ENCODE measurements around the gene ANK3.
A peak's percentile ranks its signal among the peaks of the same experiment; 100 is the strongest.
"Not testable (repeated sequence)": the region's sequence is repeated elsewhere in the genome, so short reads cannot be mapped to it uniquely, and the experiment has no call there.

ANK3 gene

DNA sequence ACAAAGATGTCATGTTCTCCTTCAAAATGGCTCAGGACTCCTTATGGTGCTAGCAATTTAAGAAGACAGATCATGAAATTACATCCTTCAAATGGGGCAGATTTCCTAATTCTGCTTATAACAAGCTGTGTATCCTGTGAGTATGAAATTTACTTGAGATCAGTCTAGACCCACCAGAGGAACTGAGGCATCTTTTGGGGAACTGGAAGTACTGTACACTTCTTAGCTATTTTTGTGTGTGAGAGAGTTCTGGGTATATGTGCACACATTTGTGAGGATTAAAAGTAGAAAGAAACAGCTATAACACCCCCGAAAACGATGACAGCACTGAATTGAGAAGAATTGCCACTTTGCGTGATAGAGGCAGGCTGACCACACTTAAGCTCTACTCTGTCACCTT, 296.4 kb downstream of the ANK3 start:
- DNase-seq (ENCODE audit: low read depth in 2 of 2): no peak

DNA sequence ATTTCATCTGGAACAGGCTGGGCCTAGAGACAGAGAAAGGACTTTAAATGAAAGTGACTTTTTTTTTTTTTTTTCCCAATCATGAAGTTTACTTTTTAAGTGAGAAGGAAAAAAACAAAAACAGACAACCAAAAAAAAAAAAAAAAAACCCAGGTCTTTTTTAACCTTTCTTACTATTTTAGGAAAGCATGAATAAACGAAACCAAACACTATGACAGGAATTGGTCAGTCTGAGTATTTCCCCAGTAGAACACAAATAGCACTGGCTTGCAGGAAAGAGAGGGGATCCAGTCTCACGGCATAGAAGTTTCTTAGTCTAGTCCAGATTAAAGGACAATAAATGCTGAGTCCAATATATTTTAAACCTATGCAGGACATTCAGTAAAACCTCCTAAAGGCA, 302.8 kb downstream of the ANK3 start:
- DNase-seq (ENCODE audit: low read depth in 2 of 2): no peak

DNA sequence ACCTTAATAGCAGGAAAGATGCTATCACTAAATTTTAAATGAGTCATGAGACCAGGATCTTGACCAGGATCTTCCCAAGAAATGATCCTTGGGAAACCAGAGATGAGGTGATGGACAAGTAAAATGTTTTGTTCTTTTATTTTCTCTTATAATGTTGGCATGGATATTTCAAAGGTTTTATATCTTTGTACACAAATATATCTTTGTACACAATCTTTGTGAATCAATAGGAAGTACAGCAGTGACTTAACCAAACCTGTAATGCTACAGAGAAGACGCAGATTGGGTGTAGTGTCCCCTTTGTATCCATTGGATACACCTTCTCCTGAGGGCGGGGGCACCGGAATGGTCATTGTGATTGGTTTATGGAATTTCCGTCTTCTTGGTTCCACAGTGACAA, 303.3 kb downstream of the ANK3 start:
- DNase-seq (ENCODE audit: low read depth in 2 of 2): no peak

DNA sequence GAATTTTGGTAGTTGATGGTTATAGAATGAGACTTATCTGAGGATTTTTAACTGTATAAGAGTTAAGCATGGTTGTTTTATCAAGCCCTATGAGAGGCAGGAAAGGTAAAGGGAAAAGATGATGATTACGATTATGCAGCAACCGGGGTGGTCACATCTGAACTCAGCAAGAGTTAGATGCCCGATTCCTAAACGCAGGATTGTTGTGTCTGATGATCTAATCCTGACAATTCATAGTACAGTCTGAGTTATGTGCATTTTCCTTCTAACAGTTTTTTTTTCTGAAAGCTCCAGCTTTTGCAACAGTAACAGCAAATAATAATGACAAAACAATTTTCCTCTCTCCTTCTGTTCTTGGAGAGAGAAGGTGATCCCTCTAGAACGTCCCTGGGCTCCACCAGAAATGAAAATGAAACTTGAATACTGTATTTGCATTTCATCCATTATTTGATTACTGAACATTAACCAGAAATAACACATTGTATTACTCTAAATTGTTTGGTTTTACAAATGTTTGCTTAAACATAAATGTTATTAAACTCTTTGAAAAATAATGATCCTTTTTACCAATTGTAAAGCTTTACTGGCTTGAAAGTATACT, 306.8 kb downstream of the ANK3 start:
- no peak for DNase-seq (ENCODE audit: low read depth in 2 of 2)

DNA sequence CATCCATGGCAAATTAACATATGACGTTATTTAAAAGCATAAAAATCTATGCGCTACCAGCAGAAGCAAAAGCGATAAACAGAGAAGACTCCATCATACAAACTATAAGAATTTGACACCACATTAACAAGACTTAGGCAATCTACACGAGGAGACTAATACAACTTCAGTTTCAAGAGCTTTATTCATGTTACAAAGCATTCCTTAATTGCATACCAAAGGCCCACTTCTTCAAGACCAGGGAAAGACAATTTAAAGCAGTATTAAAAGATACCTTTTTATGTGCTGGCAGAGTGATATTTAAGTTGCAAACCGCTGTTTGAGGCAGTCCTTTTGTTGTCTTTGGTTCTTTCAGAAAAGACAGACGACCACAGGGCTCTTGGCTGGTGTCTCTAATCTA, 307.3 kb downstream of the ANK3 start:
- DNase-seq (ENCODE audit: low read depth in 2 of 2): no peak

DNA sequence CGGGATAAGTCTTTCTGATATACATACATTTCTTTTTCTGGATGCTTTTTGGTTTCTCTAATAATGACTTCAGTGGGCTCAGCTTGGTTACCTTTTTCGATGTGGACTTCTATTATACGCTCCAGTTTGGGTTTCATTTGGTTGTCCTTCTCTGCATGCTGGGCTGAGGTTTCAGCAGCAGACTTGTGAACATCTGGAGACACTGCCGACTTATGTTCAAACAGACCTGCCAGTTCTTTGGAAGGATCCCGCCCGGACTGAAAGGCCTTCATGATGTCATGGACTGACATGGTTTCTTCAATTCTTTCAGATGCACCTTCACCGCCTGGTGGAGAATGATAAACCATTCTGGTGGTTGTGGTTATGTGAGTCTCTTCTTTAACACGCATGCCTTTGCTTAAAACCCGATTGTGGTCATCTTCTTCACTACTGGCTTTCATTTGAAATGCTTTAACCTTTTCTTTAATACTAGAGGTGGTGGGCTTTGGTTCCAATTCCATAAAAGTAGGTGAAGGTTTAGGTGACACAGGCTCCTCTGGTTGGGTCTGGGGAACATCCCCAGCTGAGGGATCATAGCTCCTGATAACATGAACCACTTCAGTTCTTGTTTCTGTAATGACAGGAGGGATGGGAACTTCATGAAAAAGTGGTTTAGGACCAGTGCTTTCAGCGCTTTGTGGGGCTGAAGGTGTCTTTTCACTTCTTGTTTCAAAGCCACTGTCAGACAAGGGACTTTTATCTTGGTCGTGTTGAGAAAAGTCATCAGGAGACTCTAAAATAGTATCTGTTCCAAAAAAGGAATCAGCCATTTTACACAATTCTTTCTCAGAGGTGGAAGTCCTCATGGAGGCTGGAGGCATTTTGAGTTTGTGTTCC, 315.7 kb downstream of the ANK3 start:
- no peak for DNase-seq (ENCODE audit: low read depth in 2 of 2)

DNA sequence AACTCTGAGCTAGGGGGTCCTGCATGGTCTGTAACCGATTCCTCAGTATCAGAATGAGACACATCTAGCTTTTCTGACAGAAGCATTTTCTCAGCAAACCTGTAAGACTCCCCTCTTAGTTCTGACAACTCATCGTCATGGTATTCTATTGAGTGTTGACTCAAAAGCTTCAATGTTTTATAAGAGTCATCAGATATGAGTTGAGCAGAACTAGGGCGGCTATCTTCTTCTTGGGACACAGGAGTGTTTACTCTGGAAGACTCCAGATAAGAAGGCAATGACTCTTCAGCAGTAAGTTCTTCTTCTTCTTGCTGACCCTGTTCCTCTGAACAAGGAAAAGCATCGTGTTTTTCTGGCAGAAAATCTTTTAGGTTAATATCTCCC, 316.3 kb downstream of the ANK3 start:
- DNase-seq (ENCODE audit: low read depth in 2 of 2): no peak

DNA sequence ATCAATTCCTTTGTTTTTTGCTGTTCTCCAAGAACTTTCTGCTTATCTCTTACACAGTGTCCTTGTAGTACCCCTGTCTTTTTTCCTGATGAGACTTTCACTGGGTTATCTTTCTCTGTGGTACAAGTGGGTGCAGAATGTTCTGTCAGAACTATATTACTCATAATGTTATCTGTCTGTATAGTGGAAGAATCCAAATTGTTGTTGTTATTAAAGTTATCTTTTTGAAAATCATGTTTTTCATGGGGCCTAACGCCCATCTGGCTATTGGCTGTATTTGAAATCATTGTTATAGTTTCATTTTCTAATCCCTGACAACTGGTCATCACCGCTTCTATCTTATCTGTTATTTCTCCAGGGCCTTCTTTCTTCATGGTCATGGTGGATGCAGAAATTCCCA, 320.4 kb downstream of the ANK3 start:
- DNase-seq (ENCODE audit: low read depth in 2 of 2): no peak

DNA sequence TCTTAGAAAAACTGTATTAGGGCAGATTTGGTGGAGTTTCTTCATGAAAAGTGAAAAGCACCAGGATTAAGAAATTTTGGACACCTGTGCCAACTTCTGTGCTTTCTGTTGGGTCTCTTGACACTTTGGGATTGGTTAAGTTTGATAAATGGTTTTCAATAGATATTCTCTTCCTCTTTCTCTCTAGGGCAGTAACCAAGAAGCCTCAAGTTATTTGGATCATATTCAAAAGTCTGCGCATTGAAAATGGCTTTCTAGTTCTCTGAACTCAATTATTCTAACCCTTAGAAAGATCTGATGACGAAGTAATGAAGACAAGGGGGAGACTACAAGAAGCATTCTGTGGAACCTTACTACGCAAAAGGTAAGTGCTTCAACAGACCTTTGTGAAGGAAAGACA, 339.3 kb downstream of the ANK3 start:
- no peak for DNase-seq (ENCODE audit: low read depth in 2 of 2)

DNA sequence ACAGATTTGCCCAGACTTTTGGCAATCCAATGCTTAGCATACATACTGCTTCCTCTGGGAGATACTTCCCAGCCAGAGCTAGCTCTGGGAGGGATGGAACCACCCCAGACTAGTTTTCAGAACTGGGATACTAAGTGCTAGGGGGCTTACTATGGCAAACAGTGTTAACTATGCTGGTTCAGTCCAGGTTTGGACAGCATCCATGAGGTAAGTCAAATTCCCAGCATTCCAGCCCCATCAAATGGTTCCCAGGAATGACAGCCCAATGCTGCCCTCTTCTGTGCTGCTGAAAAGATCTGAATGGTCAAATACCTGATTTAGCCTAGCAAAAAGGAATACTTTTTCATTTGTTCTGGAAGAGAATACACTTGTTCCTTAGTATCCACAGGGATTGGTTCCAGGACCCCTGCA, 341.6 kb downstream of the ANK3 start:
- DNase-seq (ENCODE audit: low read depth in 2 of 2): no peak

DNA sequence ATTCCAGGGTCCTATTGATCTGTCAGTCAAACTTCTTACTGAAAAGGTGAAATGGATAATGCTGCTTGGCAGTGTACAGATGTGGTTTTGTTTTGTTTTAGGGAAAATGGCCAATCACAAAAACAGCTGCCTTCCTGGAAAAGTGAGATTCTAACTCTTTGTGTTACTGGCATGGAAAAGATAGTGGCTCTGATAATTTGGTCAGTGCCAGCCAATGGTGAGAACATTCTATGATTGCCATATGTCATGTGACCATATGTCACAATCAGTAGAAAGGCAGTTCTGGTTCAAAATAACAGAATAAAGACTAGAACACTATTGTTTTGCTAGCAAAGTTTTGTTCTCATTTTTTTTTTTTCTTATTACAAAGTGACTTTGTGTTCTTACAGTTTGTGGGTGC, 344.1 kb downstream of the ANK3 start:
- DNase-seq (ENCODE audit: low read depth in 2 of 2): no peak

DNA sequence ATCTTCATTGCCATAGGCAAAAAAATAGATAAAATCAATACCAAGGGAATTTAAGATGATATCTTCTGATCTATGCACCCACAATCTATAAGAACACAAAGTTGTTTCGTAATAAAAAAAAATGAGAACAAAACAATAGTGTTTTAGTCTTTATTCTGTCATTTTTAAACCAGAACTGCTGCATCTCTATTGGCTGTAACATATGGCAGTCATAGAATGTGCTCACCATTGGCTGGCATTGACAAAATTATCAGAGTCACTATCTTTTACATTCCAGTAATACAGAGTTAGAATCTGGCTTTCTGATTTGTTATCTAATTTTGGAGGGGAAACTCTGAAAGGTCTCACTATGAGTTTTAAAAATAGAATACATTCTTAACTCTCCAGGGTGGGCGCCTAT, 344.7 kb downstream of the ANK3 start:
- no peak for DNase-seq (ENCODE audit: low read depth in 2 of 2)

DNA sequence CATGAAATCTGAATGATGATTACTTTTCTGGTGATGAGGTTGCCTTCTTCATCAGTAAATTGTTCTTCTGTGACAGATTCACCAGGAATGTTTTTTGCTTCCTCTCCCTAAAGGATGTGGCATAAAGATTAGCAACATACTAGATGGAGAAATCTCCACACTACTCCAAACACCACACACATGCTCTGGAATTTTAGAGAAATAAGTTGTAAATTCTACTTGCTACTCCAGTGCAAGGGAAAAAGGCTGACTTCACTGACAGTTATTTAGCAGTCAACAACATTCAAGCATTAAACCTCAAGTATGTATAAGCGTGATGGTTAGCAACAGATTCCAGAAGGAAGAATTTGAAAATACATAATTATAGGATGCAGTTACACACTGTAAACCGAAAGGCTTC, 345.4 kb downstream of the ANK3 start:
- no peak for DNase-seq (ENCODE audit: low read depth in 2 of 2)

DNA sequence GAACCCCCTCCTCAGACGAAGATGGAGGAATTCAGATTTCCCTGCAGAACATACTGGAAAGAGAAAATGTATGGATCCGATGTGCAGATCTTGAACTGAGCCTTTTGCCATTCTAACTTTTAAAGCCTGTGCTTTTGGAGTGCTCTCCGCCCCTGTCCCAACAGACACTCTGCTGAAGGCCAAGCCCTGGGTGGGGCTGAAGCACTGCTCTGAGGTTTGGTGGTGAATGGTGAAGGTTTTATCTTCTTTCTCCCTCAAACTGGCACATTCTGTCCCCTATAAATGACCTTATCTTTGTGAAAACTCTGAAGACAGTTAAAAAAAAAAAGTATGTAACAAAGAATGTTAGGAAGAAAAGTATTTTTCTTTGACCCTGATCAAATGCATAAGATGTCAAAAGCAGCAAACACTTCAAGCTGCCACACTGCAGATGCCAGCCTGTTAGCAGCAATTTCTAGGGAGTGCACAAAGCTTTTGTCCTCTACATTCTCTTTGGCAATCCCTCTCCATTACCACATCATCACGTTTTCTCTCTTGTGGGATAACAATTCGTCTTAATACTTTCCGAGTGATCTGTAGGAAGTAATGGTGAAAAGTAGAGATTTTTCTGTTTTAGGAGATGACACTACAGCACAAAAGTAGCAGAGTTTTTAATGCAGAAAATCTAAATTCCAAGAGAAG, 346.0 kb downstream of the ANK3 start:
- DNase-seq (ENCODE audit: low read depth in 2 of 2): no peak

DNA sequence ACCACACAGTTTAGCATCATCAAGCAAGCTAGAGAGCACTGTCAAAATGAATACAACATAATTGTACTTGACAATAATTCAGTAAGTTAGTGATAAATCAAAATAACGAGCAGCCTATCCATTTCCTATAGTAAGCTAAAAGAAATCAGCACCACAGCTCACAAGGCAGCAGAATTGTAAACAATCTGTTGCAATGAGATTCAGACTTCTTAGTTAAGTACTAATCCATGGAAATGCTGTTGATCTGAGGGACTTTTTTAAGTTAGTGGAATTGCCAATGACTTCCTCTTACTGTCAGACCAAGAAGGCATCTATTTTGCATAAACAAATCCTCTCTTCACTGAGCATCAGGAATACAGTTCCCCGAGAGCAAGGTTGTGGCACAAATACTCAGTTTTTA, 346.8 kb downstream of the ANK3 start:
- DNase-seq (ENCODE audit: low read depth in 2 of 2): no peak

DNA sequence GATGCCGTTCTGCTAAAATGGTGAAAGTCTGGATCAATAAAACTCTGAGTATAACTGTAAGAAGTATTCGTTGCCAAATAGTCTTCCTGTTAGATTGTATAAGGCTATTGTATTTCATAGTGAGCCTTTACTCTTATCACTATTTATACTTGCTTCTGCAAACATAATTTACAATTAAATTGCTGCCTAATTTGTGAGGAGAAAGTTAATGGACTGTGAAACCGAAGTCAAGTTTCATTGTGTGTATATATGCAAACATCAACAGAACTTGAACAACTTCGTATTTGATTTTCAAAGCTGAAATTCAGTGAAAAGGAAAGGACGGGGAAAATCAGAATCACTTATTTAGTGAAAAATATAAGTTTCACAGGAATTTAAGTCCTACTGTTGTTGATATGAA, 347.4 kb downstream of the ANK3 start:
- DNase-seq (ENCODE audit: low read depth in 2 of 2): no peak

DNA sequence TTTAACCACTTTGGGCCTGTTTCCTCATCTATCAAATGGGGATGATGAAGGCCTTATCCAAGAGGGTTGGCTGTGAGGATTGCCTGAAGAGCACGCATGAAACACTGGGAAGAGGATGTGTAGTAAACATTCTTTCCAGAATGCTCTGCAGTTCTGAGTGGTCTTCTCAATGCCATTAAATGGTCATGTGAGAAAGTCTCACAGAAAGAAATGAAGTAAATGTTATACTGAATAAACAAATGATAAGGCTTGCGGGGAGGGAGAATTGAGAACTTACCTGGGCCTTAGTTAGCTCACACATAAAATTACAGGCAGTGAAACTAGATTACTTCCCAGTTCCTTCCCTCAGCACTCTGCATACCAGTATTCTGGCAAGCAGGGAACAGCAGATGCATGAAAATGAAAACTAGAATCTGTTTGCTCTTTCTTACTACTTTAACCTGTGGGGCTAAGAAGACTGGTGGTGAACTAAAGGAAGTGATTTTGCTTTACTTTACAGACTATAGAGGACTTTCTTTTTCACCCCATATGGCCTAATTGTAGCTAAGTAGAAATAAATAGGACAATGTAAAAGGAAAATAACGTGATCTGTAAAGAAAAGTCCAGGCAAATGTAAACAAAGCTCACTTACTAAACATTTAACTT, 348.1 kb downstream of the ANK3 start:
- DNase-seq (ENCODE audit: low read depth in 2 of 2): no peak

DNA sequence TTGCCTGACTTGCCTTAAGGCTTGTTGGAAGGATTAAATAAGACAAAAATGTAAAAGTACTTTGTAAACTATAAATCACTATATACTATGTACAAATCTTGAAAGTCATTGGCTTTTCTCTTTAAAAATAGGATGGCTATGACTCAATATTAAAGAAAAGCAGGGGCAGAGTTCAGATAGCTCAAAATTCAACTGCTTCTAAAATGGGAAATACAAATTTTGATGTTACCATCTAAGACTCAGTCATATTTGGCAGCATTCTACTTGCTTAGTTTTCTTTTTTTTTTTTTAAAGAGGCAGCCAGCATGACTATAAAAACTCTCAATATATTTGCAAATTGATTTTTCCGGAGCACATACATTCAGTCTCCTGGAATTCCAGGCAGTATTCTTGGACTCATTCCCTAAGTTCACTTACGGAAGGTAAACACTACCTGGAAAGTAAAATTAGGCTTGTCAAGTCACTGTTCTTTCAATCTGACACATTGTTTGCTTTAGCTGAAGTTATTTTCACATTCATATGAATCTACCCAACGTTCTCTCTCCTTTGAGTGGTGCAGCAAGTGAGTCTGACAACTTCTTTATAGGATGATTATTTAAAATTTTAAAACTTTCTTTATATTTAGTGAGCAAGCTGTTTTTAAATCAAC, 349.5 kb downstream of the ANK3 start:
- no peak for DNase-seq (ENCODE audit: low read depth in 2 of 2)

DNA sequence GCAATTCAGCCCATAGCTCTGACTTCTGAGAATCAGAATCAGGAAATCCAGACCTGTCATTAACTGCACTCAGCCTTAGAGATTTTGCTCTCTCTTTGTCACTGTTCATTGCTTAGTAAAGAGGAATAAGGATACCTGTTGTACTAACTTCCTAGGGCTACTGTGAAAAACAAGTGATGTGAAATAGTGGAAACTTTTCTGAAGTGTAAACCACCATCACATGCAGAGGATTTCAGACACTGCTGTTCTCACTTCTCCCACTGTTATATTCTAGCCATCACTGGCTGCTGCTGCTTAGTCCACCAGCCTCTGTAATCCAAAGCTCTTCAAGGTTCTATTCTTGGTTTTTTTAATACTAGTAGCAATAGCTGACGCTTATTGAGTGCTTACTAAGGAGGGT, 353.7 kb downstream of the ANK3 start:
- DNase-seq (ENCODE audit: low read depth in 2 of 2): no peak

DNA sequence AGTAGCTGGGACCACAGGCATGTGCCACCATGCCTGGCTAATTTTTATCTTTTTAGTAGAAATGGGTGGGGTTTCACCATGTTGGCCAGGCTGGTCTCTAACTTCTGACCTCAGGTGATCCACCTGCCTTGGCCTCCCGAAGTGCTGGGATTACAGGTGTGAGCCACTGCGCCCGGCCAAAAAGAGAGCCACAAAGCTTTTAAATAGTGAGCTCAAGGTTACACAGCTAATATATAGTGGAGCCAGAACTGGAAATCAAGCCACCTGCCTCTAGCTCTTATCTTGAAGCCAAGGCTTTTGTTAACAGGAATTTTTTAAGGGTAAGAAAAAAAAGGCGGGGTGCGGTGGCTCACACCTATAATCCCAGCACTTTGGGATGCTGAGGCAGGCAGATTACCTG, 354.3 kb downstream of the ANK3 start:
- not testable (repeated sequence) for DNase-seq (ENCODE audit: low read depth in 2 of 2)

DNA sequence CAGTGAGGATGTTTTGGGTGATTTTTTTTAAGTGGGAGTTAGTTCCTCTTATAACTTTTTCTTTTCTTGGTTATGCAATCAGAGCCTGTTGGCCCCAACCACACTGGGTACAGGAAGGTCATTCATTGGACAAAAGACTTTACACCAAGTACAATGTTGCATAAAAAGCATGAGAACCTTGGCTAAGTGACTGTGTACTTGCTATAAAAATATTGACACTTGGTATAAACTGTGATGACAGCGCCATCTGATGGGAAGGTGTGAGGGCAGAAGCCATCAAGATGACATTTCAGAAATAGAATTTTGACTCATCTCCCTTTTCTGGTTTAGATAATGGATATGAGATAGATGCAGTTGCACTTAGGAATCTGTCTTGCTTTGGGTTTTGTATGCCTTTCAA, 357.0 kb downstream of the ANK3 start:
- peak; percentile 2 to 8 for DNase-seq (ENCODE audit: low read depth in 2 of 2)

DNA sequence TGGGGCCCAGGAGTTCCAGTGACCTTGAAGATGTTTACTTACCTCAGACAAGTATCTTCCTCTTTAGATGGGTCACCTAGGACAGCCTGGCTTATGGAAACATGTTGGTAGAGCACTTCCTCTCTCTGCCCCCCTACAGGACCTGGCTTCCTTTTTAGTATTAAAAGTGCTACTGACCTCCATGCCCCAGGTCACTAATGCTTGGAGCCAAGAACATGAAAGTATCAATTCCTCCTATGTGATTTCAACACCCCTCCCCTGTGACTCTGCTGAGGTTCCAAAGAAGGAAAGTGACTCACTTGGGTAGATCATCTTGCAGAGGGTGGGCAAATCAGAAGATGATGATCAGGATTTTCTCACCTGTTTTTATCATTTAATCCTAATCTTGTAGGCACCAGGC, 358.0 kb downstream of the ANK3 start:
- no peak for DNase-seq (ENCODE audit: low read depth in 2 of 2)
